ENCODE results near the gene GPHN.

GRCh38 chr14:66507181-66507721 lies 696 bp upstream of the GPHN start:
- TF ChIP-seq, protein P1, sequence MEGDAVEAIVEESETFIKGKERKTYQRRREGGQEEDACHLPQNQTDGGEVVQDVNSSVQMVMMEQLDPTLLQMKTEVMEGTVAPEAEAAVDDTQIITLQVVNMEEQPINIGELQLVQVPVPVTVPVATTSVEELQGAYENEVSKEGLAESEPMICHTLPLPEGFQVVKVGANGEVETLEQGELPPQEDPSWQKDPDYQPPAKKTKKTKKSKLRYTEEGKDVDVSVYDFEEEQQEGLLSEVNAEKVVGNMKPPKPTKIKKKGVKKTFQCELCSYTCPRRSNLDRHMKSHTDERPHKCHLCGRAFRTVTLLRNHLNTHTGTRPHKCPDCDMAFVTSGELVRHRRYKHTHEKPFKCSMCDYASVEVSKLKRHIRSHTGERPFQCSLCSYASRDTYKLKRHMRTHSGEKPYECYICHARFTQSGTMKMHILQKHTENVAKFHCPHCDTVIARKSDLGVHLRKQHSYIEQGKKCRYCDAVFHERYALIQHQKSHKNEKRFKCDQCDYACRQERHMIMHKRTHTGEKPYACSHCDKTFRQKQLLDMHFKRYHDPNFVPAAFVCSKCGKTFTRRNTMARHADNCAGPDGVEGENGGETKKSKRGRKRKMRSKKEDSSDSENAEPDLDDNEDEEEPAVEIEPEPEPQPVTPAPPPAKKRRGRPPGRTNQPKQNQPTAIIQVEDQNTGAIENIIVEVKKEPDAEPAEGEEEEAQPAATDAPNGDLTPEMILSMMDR (IDR thresholded peaks at IDR 0.05): no peak
- TF ChIP-seq POLR2A (IDR thresholded peaks at IDR 0.05): no peak

Data from Peyer's patch (tissue), 4 donors.